Measurements from ENCODE around the gene SLC27A1. TPM values are rescaled to one million over a fixed set of nuclear protein-coding genes. Genes with fewer than 3 reads are reported as not detected.

SLC27A1 gene
- total and polyA plus RNA-seq, 4 donors: 2.4 to 7.4 (median 4.0) TPM

GRCh38 chr19:17483605-17484002, 13.3 kb downstream of the SLC27A1 start (continued):
- no peak for TF ChIP-seq ZBTB33 (IDR thresholded peaks at IDR 0.05)
- TF ChIP-seq RAD21 (IDR thresholded peaks at IDR 0.05): no peak

- H3K36me3 ChIP-seq (ENCODE audit: control insufficient read depth in 4 of 4, insufficient read depth in 3 of 4, low read depth in 1 of 4, low read length in 3 of 4): no peaks in the 10 kb centered on the region
- no peak for TF ChIP-seq YY1 (IDR thresholded peaks at IDR 0.05)
- TF ChIP-seq NR2F2 (IDR thresholded peaks at IDR 0.05): no peak
- no peak for TF ChIP-seq HNF4G (IDR thresholded peaks at IDR 0.05)
- TF ChIP-seq TAF1 (conservative IDR thresholded peaks at IDR 0.05): no peak
- TF ChIP-seq SP1 (IDR thresholded peaks at IDR 0.05): no peak
- no peak for TF ChIP-seq HNF4A (conservative IDR thresholded peaks at IDR 0.05)
- TF ChIP-seq REST (IDR thresholded peaks at IDR 0.05): no peak
- no peaks in the 10 kb centered on the region for H3K27me3 ChIP-seq (ENCODE audit: control insufficient read depth in 4 of 4, insufficient read depth in 4 of 4, low read length in 3 of 4)
- H3K4me1 ChIP-seq (ENCODE audit: control insufficient read depth in 4 of 4, insufficient read depth in 4 of 4, low read length in 3 of 4): peaks cover 0 to 8% (median 2%) of the 10 kb centered on the region in 4 donors
- DNase-seq (ENCODE audit: low spot score): no peak
- H3K4me3 ChIP-seq (ENCODE audit: low read depth in 1 of 3, low read length in 3 of 3): no peak overlapping the region
- WGBS: 91% methylated on average over 6 of the region's 6 CpGs
- no peak overlapping the region for H3K9ac ChIP-seq (ENCODE audit: low read depth in 1 of 2, low read length in 2 of 2)
- no peak overlapping the region for H3K27ac ChIP-seq (ENCODE audit: low read depth in 1 of 2, low read length in 2 of 2)
- H3K9me3 ChIP-seq (ENCODE audit: control insufficient read depth in 4 of 4, low read length in 3 of 4): no peaks in the 10 kb centered on the region
Measured at GRCh38 chr19:17484520-17485185, 14.3 kb downstream of the SLC27A1 start.

GRCh38 chr19:17486545-17487240, 16.4 kb downstream of the SLC27A1 start:
- Histone ChIP-seq H3K9ac (ENCODE audit: low read depth in 1 of 2, low read length in 2 of 2) (no peak overlapping the region), H3K27me3 (ENCODE audit: control insufficient read depth in 4 of 4, insufficient read depth in 4 of 4, low read length in 3 of 4) (no peaks in the 10 kb centered on the region), H3K4me3 (ENCODE audit: low read depth in 1 of 3, low read length in 3 of 3) (no peak overlapping the region), H3K9me3 (ENCODE audit: control insufficient read depth in 4 of 4, low read length in 3 of 4) (no peaks in the 10 kb centered on the region), H3K4me1 (ENCODE audit: control insufficient read depth in 4 of 4, insufficient read depth in 4 of 4, low read length in 3 of 4) (peaks cover 0 to 8% (median 2%) of the 10 kb centered on the region in 4 donors), H3K36me3 (ENCODE audit: control insufficient read depth in 4 of 4, insufficient read depth in 3 of 4, low read depth in 1 of 4, low read length in 3 of 4) (no peaks in the 10 kb centered on the region), H3K27ac (ENCODE audit: low read depth in 1 of 2, low read length in 2 of 2) (no peak overlapping the region)
- no peak for DNase-seq (ENCODE audit: low spot score)
- TF ChIP-seq TAF1 (conservative IDR thresholded peaks at IDR 0.05) (no peak), FOXA1 (IDR thresholded peaks at IDR 0.05) (no peak), EGR1 (IDR thresholded peaks at IDR 0.05; ENCODE audit: low read depth in 2 of 2) (no peak), MAX (IDR thresholded peaks at IDR 0.05) (no peak), YY1 (IDR thresholded peaks at IDR 0.05) (no peak), RAD21 (IDR thresholded peaks at IDR 0.05) (no peak)
- 96% methylated on average over 58 of the region's 58 CpGs for WGBS

Measured in liver (tissue), 9 donors.